Panc1 (cell line): Measurements from ENCODE around the gene SCG3. TPM values are rescaled to one million over a fixed set of nuclear protein-coding genes. Genes with fewer than 3 reads are reported as not detected.

ENCODE experiments used
- ATAC-seq: fragments of 200-7000 bp; cut with Tn5 transposase; 2 replicates; pipeline ENCODE4 v1.9.1; 2020; ENCODE audit warnings: mild to moderate bottlenecking, moderate library complexity
- BruUV-seq: library from RNA; stranded (reverse); fragments of 400-500 nt; replicated peaks from 2 replicates; lab custom pipeline; 2021; lab: Mats Ljungman, UMichigan
- CTCF ChIA-PET: fragments of 300-600 bp; sonication (Branson Sonifier 250); formaldehyde crosslinking; loops from one replicate; lab custom pipeline; 2022; ENCODE audit warnings: antibody characterized with exemption; lab: Charles Lee
- POLR2A ChIA-PET: fragments of 300-600 bp; sonication (Branson Sonifier 250); formaldehyde crosslinking; loops from one replicate; lab custom pipeline; 2022; ENCODE audit warnings: antibody characterized with exemption; lab: Charles Lee
- DNase-seq: peaks from one replicate; pipeline ENCODE4 v3.0.0-alpha.2; 2010; ENCODE audit warnings: low read depth, low spot score
- H3K27ac ChIP-seq: 2 replicates; pipeline ENCODE4 v1.5.1; 2011; ENCODE audit warnings: mild to moderate bottlenecking, low read length, inconsistent platforms
- H3K27me3 ChIP-seq: fragments of 200-500 bp; sonication (Bioruptor generic); 2 replicates; pipeline ENCODE4 v1.6.0; 2014; ENCODE audit warnings: low read length, inconsistent platforms; ENCODE audit not compliant: control insufficient read depth, insufficient read depth
- H3K36me3 ChIP-seq: fragments of 200-500 bp; sonication (Bioruptor generic); 2 replicates; pipeline ENCODE4 v1.5.1; 2014; ENCODE audit warnings: inconsistent platforms, mild to moderate bottlenecking, low read length, moderate library complexity; ENCODE audit not compliant: control insufficient read depth, insufficient read depth
- H3K4me1 ChIP-seq: 2 replicates; pipeline ENCODE4 v1.5.1; 2011; ENCODE audit warnings: inconsistent platforms, mild to moderate bottlenecking, low read length, moderate library complexity; ENCODE audit not compliant: control insufficient read depth, insufficient read depth
- H3K4me3 ChIP-seq, 2 experiments: 2 replicates each; pipeline ENCODE4 v1.5.1; 2011 to 2012; ENCODE audit warnings: low read depth in 2 of 2, low read length in 2 of 2, mild to moderate bottlenecking in 2 of 2, inconsistent platforms in 1 of 2, moderate library complexity in 1 of 2
- H3K9me3 ChIP-seq: fragments of 200-500 bp; sonication (Bioruptor generic); 2 replicates; pipeline ENCODE4 v1.5.1; 2014; ENCODE audit warnings: low read depth, mild to moderate bottlenecking, inconsistent platforms, low read length, moderate library complexity; ENCODE audit not compliant: control insufficient read depth, insufficient read depth
- POLR2AphosphoS5 ChIP-seq: IDR thresholded peaks from 2 replicates; pipeline ENCODE4 v1.6.1; 2012; ENCODE audit warnings: mild to moderate bottlenecking, low read depth, low read length, moderate library complexity
- SIN3A ChIP-seq: IDR thresholded peaks from 2 replicates; pipeline ENCODE4 v1.6.1; 2012; ENCODE audit warnings: low read depth, mild to moderate bottlenecking, low read length, moderate library complexity, borderline replicate concordance; ENCODE audit not compliant: insufficient read depth
- TCF7L2 ChIP-seq: IDR thresholded peaks from 2 replicates; pipeline ENCODE4 v1.6.1; 2011; ENCODE audit warnings: mild to moderate bottlenecking, low read depth, low read length, inconsistent platforms
- in situ Hi-C: cut with HindIII; loops from 2 replicates; pipeline ENCODE4 v1.10.0; 2016; ENCODE audit warnings: low sequenced_read_pairs, low pct_unique_long_range_greater_than_20kb
- intact Hi-C: fragments of 100-400 bp; cut with micrococcal nuclease; formaldehyde crosslinking; loops from one replicate; pipeline ENCODE4 v1.10.0; 2022; ENCODE audit not compliant: unreplicated experiment
- total RNA-seq: library from RNA; stranded (reverse); gene quantifications from one replicate; pipeline ENCODE4 v1.2.1, GENCODE V29; 2021; ENCODE audit not compliant: unreplicated experiment
- TF ChIP-seq, protein P1 (sequence below), 2 experiments: IDR thresholded peaks; 2 replicates each; pipeline ENCODE4 v1.6.1; 2011 to 2012; ENCODE audit warnings: low read depth in 2 of 2, control low read depth in 1 of 2, low read length in 1 of 2, mild to moderate bottlenecking in 1 of 2, moderate library complexity in 1 of 2; ENCODE audit not compliant: insufficient read depth in 1 of 2
- TF ChIP-seq, protein P2 (sequence below): fragments of 450-650 bp; IDR thresholded peaks from 2 replicates; pipeline ENCODE4 v1.5.1; 2017; ENCODE audit warnings: mild to moderate bottlenecking

Gene SCG3
- total RNA-seq, 1 experiment from 2014 or later = 0.62 TPM

DNA sequence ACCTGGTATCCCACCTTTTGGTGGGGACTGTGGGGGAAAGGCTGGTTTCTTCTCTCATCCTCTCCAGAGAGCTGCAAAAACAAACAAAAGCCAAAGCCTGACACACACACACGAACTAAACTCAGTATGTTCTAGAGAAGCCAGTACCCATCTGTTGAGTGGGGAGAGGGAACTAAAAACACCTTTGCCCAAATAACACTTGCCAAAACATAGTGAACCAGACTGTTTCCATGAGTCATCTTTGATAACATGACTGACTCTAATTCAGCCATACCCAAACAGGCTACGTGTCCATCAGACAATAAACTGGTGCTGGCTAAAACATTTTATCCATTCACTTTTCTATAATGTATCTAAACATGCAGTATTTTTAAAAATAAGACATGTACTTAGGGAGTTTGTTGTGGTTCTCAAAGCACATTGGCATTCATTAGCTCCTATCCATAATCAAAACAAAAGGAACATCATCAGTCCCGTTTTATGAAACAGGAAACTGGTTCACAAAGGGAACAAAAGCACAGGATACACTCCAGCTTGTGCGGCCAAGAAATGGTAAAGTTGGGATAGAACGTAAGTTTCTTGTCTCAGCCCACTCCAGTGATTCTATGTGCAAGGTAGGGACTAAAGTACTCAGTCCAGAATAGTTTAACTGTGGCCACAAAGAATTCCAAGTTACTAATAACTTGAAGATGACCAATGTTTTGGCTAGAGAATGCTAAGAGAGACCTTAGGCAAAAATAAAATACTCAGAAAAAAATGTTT is 40.1 kb downstream of the SCG3 start:
- Histone ChIP-seq H3K27ac (no peak overlapping the region), H3K36me3 (peaks cover 2% of the 10 kb centered on the region), H3K4me1 (no peaks in the 10 kb centered on the region; the same call in 1 of the 2 replicates), H3K4me3 (no peak overlapping the region), H3K9me3 (no peaks in the 10 kb centered on the region), H3K27me3 (no peaks in the 10 kb centered on the region)
- DNase-seq (no peak), ATAC-seq (no peak)
- intact Hi-C loops (no loop called here), in situ Hi-C loops (no loop called here)
- ChIA-PET CTCF (interaction anchor here (0.6 kb wide), 2 partner anchors 12 to 166 kb away, joined by 3 read pairs; no protein-coding TSS in a partner anchor), POLR2A (no interaction called here)
- BruUV-seq = no TSS peak
- TF ChIP-seq SIN3A (no peak), TCF7L2 (no peak), POLR2AphosphoS5 (no peak)
- TF ChIP-seq, protein P1, sequence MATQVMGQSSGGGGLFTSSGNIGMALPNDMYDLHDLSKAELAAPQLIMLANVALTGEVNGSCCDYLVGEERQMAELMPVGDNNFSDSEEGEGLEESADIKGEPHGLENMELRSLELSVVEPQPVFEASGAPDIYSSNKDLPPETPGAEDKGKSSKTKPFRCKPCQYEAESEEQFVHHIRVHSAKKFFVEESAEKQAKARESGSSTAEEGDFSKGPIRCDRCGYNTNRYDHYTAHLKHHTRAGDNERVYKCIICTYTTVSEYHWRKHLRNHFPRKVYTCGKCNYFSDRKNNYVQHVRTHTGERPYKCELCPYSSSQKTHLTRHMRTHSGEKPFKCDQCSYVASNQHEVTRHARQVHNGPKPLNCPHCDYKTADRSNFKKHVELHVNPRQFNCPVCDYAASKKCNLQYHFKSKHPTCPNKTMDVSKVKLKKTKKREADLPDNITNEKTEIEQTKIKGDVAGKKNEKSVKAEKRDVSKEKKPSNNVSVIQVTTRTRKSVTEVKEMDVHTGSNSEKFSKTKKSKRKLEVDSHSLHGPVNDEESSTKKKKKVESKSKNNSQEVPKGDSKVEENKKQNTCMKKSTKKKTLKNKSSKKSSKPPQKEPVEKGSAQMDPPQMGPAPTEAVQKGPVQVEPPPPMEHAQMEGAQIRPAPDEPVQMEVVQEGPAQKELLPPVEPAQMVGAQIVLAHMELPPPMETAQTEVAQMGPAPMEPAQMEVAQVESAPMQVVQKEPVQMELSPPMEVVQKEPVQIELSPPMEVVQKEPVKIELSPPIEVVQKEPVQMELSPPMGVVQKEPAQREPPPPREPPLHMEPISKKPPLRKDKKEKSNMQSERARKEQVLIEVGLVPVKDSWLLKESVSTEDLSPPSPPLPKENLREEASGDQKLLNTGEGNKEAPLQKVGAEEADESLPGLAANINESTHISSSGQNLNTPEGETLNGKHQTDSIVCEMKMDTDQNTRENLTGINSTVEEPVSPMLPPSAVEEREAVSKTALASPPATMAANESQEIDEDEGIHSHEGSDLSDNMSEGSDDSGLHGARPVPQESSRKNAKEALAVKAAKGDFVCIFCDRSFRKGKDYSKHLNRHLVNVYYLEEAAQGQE (IDR thresholded peaks at IDR 0.05; ENCODE audit: insufficient read depth in 1 of 2, low read depth in 2 of 2, low read length in 1 of 2) = no peak
- TF ChIP-seq, protein P2, sequence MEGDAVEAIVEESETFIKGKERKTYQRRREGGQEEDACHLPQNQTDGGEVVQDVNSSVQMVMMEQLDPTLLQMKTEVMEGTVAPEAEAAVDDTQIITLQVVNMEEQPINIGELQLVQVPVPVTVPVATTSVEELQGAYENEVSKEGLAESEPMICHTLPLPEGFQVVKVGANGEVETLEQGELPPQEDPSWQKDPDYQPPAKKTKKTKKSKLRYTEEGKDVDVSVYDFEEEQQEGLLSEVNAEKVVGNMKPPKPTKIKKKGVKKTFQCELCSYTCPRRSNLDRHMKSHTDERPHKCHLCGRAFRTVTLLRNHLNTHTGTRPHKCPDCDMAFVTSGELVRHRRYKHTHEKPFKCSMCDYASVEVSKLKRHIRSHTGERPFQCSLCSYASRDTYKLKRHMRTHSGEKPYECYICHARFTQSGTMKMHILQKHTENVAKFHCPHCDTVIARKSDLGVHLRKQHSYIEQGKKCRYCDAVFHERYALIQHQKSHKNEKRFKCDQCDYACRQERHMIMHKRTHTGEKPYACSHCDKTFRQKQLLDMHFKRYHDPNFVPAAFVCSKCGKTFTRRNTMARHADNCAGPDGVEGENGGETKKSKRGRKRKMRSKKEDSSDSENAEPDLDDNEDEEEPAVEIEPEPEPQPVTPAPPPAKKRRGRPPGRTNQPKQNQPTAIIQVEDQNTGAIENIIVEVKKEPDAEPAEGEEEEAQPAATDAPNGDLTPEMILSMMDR = no peak

DNA sequence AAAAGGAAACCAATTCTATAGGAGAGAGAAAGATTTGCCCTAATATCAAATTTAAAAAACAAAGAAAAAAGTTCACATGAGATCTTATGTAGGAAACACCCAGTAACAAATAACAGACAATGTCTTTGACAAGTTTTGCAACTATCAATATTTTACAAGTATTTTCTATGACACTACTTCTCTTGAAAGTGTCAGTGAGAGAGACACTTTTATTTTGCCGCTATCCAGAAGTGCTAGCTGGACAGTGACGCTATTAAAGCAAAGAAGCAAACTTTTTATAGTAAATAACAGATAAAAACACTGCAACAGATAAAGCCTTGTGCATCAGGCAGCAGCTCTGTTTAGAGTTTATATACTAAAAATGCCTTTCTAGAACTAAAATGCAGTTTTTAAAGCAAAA is 42.9 kb downstream of the SCG3 start:
- TF ChIP-seq TCF7L2 (no peak), SIN3A (no peak), POLR2AphosphoS5 (no peak)
- Histone ChIP-seq H3K4me1 (no peaks in the 10 kb centered on the region; the same call in 1 of the 2 replicates), H3K36me3 (peaks cover 2% of the 10 kb centered on the region), H3K27ac (no peak overlapping the region), H3K9me3 (no peaks in the 10 kb centered on the region), H3K27me3 (no peaks in the 10 kb centered on the region), H3K4me3 (no peak overlapping the region)
- intact Hi-C loops (no loop called here), in situ Hi-C loops (no loop called here)
- ATAC-seq = no peak
- no TSS peak for BruUV-seq
- DNase-seq = no peak
- CTCF ChIA-PET = no interaction called here
- POLR2A ChIA-PET = no interaction called here

DNA sequence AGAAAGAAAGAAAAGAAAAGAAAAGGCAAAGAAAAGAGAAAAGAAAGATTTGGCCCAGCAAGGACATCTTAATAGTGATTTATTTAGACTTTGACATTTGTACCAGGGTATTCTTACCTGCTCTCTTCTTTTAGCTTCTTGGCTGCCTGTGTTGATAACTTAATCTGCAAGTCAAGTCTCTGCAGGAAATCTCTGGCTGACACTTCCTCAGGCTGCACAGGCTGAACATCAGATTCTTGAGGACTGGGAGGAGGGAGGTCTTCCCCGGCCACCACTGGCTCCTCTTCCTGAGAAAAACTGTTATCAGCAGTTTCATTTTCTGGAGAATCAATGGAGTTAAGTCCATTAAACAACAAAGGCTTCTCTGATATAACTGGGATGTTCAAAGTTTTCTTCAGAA is 43.4 kb downstream of the SCG3 start:
- ATAC-seq = no peak
- H3K4me1 ChIP-seq = no peaks in the 10 kb centered on the region; the same call in 1 of the 2 replicates
- ChIA-PET CTCF (no interaction called here), POLR2A (no interaction called here)
- H3K4me3 ChIP-seq = no peak overlapping the region
- no TSS peak for BruUV-seq
- in situ Hi-C loops = no loop called here
- intact Hi-C loops = no loop called here
- DNase-seq = no peak
- H3K9me3 ChIP-seq = no peaks in the 10 kb centered on the region
- TF ChIP-seq, protein P2 = no peak
- no peak for TF ChIP-seq SIN3A
- TF ChIP-seq, protein P1 (IDR thresholded peaks at IDR 0.05; ENCODE audit: insufficient read depth in 1 of 2, low read depth in 2 of 2, low read length in 1 of 2) = no peak
- TF ChIP-seq TCF7L2 = no peak
- TF ChIP-seq POLR2AphosphoS5 = no peak
- H3K27ac ChIP-seq = no peak overlapping the region
- peaks cover 2% of the 10 kb centered on the region for H3K36me3 ChIP-seq
- no peaks in the 10 kb centered on the region for H3K27me3 ChIP-seq
